B cell (primary cell): ENCODE data around the gene C10orf105. TPM values are rescaled to one million over a fixed set of nuclear protein-coding genes. Genes with fewer than 3 reads are reported as not detected.

ENCODE experiments used
- ATAC-seq: fragments of 200-7000 bp; cut with Tn5 transposase; one replicate; pipeline ENCODE4 v1.10.0; 2021; ENCODE audit warnings: low read depth, mild to moderate bottlenecking, moderate number of reproducible peaks, moderate library complexity
- CTCF ChIA-PET: fragments of 350-600 bp; sonication (Branson Sonifier 250); formaldehyde crosslinking; loops from one replicate; lab custom pipeline; 2021; ENCODE audit warnings: antibody characterized with exemption, inconsistent platforms; lab: Charles Lee
- POLR2A ChIA-PET: fragments of 350-600 bp; sonication (Branson Sonifier 250); formaldehyde crosslinking; loops from one replicate; lab custom pipeline; 2021; ENCODE audit warnings: antibody characterized with exemption; lab: Charles Lee
- DNase-seq: peaks from one replicate; pipeline ENCODE4 v3.0.0; 2013
- H2AFZ ChIP-seq: 2 replicates; pipeline ENCODE4 v1.6.1; 2012; ENCODE audit warnings: mild to moderate bottlenecking, low read depth, low read length; ENCODE audit not compliant: insufficient read depth, poor library complexity, severe bottlenecking
- H3K27ac ChIP-seq, 2 donors: 1 replicate in 1 of 2; 2 replicates in 1 of 2; pipeline ENCODE4 v1.5.1; 2012 to 2013; ENCODE audit warnings: low read length in 2 of 2, mild to moderate bottlenecking in 2 of 2, moderate library complexity in 1 of 2
- H3K27me3 ChIP-seq, 4 experiments: fragments of 200-600 bp in 1 of 4; sonication (generic) in 1 of 4; replicated peaks in 1 of 4; 1 replicate in 2 of 4; 2 replicates in 2 of 4; pipeline versions ENCODE4 v1.6.1 to v1.7.0; 2013 to 2016; ENCODE audit warnings: low read length in 3 of 4, mild to moderate bottlenecking in 2 of 4, mixed read lengths in 1 of 4, moderate library complexity in 1 of 4; ENCODE audit not compliant: insufficient read depth in 4 of 4, control insufficient read depth in 3 of 4; ENCODE audit errors: control extremely low read depth in 1 of 4
- H3K36me3 ChIP-seq, 2 experiments: replicated peaks in 1 of 2; 1 replicate in 1 of 2; 2 replicates in 1 of 2; pipeline versions ENCODE4 v1.6.1 to v1.7.1; 2013; ENCODE audit warnings: low read length in 1 of 2; ENCODE audit not compliant: insufficient read depth in 2 of 2, control insufficient read depth in 1 of 2; ENCODE audit errors: control extremely low read depth in 1 of 2, extremely low read depth in 1 of 2
- H3K4me1 ChIP-seq, 2 donors: fragments of 200-600 bp in 1 of 2; sonication (generic) in 1 of 2; 1 replicate in 1 of 2; 2 replicates in 1 of 2; pipeline versions ENCODE4 v1.5.1 to v1.6.1; 2013 to 2017; ENCODE audit warnings: low read length in 2 of 2; ENCODE audit not compliant: control insufficient read depth in 2 of 2, insufficient read depth in 2 of 2
- H3K4me2 ChIP-seq: replicated peaks from 2 replicates; pipeline ENCODE3; 2012; ENCODE audit warnings: mild to moderate bottlenecking, low read depth, low read length; ENCODE audit not compliant: poor library complexity, severe bottlenecking
- H3K4me3 ChIP-seq, 5 experiments: fragments of 200-600 bp in 1 of 5; sonication (generic) in 1 of 5; 1 replicate in 3 of 5; 2 replicates in 2 of 5; pipeline versions ENCODE4 v1.5.1 to v1.7.0; 2011 to 2016; ENCODE audit warnings: low read length in 4 of 5, mild to moderate bottlenecking in 4 of 5, low read depth in 2 of 5, control low read depth in 1 of 5, moderate library complexity in 1 of 5; ENCODE audit not compliant: insufficient read depth in 1 of 5; ENCODE audit errors: control extremely low read depth in 1 of 5, extremely low read depth in 1 of 5
- H3K79me2 ChIP-seq: fragments of 200-600 bp; sonication (generic); one replicate; pipeline ENCODE4 v1.6.0; 2016; ENCODE audit warnings: low read length; ENCODE audit not compliant: control insufficient read depth, insufficient read depth
- H3K9ac ChIP-seq: fragments of 200-600 bp; sonication (generic); 2 replicates; pipeline ENCODE4 v1.6.1; 2017; ENCODE audit warnings: mild to moderate bottlenecking, low read length, moderate library complexity
- H3K9me3 ChIP-seq, 3 donors: one replicate each; pipeline versions ENCODE4 v1.6.1 to v1.7.1; 2013; ENCODE audit warnings: low read length in 2 of 3; ENCODE audit not compliant: control insufficient read depth in 2 of 3, insufficient read depth in 1 of 3; ENCODE audit errors: control extremely low read depth in 1 of 3
- H4K20me1 ChIP-seq: 2 replicates; pipeline ENCODE4 v1.6.0; 2012; ENCODE audit warnings: mild to moderate bottlenecking, low read length; ENCODE audit not compliant: insufficient read depth, control insufficient read depth, poor library complexity, severe bottlenecking
- H3K27ac Mint-ChIP-seq: one replicate; pipeline ENCODE4 v1.8.0; 2021; ENCODE audit warnings: mixed read lengths
- H3K27me3 Mint-ChIP-seq: one replicate; pipeline ENCODE4 v1.8.0; 2021; ENCODE audit warnings: mixed read lengths
- H3K4me1 Mint-ChIP-seq: one replicate; pipeline ENCODE4 v1.8.0; 2021; ENCODE audit warnings: mixed read lengths
- H3K4me3 Mint-ChIP-seq: one replicate; pipeline ENCODE4 v1.8.0; 2021; ENCODE audit warnings: mixed read lengths
- H3K9me3 Mint-ChIP-seq: one replicate; pipeline ENCODE4 v1.8.0; 2022; ENCODE audit warnings: mixed read lengths; ENCODE audit not compliant: insufficient read depth
- CTCF ChIP-seq: fragments of 200-600 bp; IDR thresholded peaks from one replicate; pipeline ENCODE4 v1.8.0; 2022; ENCODE audit warnings: antibody characterized with exemption, mild to moderate bottlenecking
- EZH2 ChIP-seq: IDR thresholded peaks from 2 replicates; pipeline ENCODE4 v1.6.1; 2012; ENCODE audit warnings: borderline replicate concordance, low read depth, mild to moderate bottlenecking, moderate library complexity, low read length; ENCODE audit not compliant: insufficient read depth, poor library complexity, severe bottlenecking
- WGBS: methylation state at CpG from one replicate; pipeline ENCODE4 v1.1.5; 2013; ENCODE audit warnings: missing lambda C conversion rate; ENCODE audit not compliant: insufficient coverage; 5-methylcytosine and 5-hydroxymethylcytosine counted together
- intact Hi-C: fragments of 100-400 bp; cut with micrococcal nuclease; formaldehyde crosslinking; loops from one replicate; pipeline ENCODE4 v1.10.0; 2022
- polyA plus RNA-seq: library from polyadenylated mRNA; depleted of rRNA; stranded (reverse); fragments of >200 nt; gene quantifications from 2 replicates; pipeline ENCODE4 v1.2.3, GENCODE V29; 2012
- total RNA-seq, 2 donors: library from RNA; stranded (reverse); fragments of 120-200 nt in 1 of 2; gene quantifications; 1 replicate in 1 of 2; 2 replicates in 1 of 2; pipeline versions ENCODE4 v1.2.3 to v1.2.4, GENCODE V29; 2013 to 2022

Gene C10orf105
- total and polyA plus RNA-seq, 2 donors (not counting 1 experiment from before 2014, with no cell fraction given), result 0.03 TPM; not detected in 1

GRCh38 chr10:71675295-71675970 lies 44.1 kb downstream of the C10orf105 start:
- 95% methylated on average over 6 of the region's 6 CpGs for WGBS
- H3K36me3 ChIP-seq, result no peaks in the 10 kb centered on the region
- no peak overlapping the region for H2AFZ ChIP-seq
- H3K27ac ChIP-seq, result no peak overlapping the region
- DNase-seq, result no peak
- no peak overlapping the region for H3K9ac ChIP-seq
- no peak overlapping the region for H3K4me3 ChIP-seq
- H3K79me2 ChIP-seq, result no peaks in the 10 kb centered on the region
- CTCF ChIA-PET, result no interaction called here
- H3K27me3 Mint-ChIP-seq, result peaks cover 7% of the 10 kb centered on the region
- no peaks in the 10 kb centered on the region for H4K20me1 ChIP-seq
- intact Hi-C loops, result no loop called here
- peaks cover 0 to 6% (median 0%) of the 10 kb centered on the region in 4 experiments for H3K27me3 ChIP-seq
- H3K4me2 ChIP-seq, result no peak overlapping the region
- POLR2A ChIA-PET, result no interaction called here
- H3K9me3 Mint-ChIP-seq, result no peaks in the 10 kb centered on the region
- TF ChIP-seq CTCF, result no peak
- TF ChIP-seq EZH2, result no peak
- peaks cover 4% of the 10 kb centered on the region for H3K4me1 Mint-ChIP-seq
- H3K4me3 Mint-ChIP-seq, result no peak overlapping the region
- H3K4me1 ChIP-seq, result no peaks in the 10 kb centered on the region
- ATAC-seq, result no peak
- H3K9me3 ChIP-seq, result no peaks in the 10 kb centered on the region
- H3K27ac Mint-ChIP-seq, result no peak overlapping the region
